OCI-LY3 (cell line): Measurements from ENCODE around the gene MON1B.

Experiments used
- H2AFZ ChIP-seq: fragments of 200-600, 300-600 bp; shearing (Covaris generic); 2 replicates; pipeline ENCODE4 v1.6.0; 2014; ENCODE audit warnings: antibody characterized with exemption, low read depth, low read length
- H3K27ac ChIP-seq: fragments of 200-600, 300-600 bp; sonication (generic); 2 replicates; pipeline ENCODE4 v1.5.1; 2014; ENCODE audit warnings: mild to moderate bottlenecking, low read length, moderate library complexity, mixed read lengths
- H3K27me3 ChIP-seq: fragments of 200-600, 300-600 bp; sonication (generic); 2 replicates; pipeline ENCODE4 v1.6.1; 2014; ENCODE audit warnings: low read depth, low read length, mixed read lengths
- H3K36me3 ChIP-seq: fragments of 200-600, 300-600 bp; sonication (generic); replicated peaks from 2 replicates; pipeline ENCODE3; 2014; ENCODE audit warnings: low read depth, low read length, mixed read lengths
- H3K4me1 ChIP-seq: fragments of 300-600, 200-600 bp; sonication (generic); 2 replicates; pipeline ENCODE4 v1.6.1; 2014; ENCODE audit warnings: low read length, mixed read lengths
- H3K4me2 ChIP-seq: fragments of 200-600, 300-600 bp; sonication (generic); 2 replicates; pipeline ENCODE4 v1.6.1; 2014; ENCODE audit warnings: low read length, mixed read lengths
- H3K4me3 ChIP-seq: fragments of 300-600, 200-600 bp; sonication (generic); 2 replicates; pipeline ENCODE4 v1.5.1; 2014; ENCODE audit warnings: antibody characterized with exemption, mild to moderate bottlenecking, low read length, moderate library complexity
- H3K79me2 ChIP-seq: fragments of 300-600, 200-600 bp; shearing (Covaris generic); 2 replicates; pipeline ENCODE4 v1.6.1; 2014; ENCODE audit warnings: mild to moderate bottlenecking, low read length, mixed read lengths
- H3K9ac ChIP-seq: fragments of 300-600, 200-600 bp; shearing (Covaris generic); 2 replicates; pipeline ENCODE4 v1.6.0; 2014; ENCODE audit warnings: mild to moderate bottlenecking, low read length, moderate library complexity
- H3K9me3 ChIP-seq: fragments of 200-600, 300-600 bp; shearing (Covaris generic); 2 replicates; pipeline ENCODE4 v1.6.1; 2014; ENCODE audit warnings: low read length, mixed read lengths; ENCODE audit not compliant: insufficient read depth
- H4K20me1 ChIP-seq: fragments of 200-600, 300-600 bp; sonication (generic); 2 replicates; pipeline ENCODE4 v1.6.1; 2016; ENCODE audit warnings: low read length, mixed read lengths; ENCODE audit not compliant: insufficient read depth
- EZH2phosphoT487 ChIP-seq: fragments of 200-600 bp; shearing (Covaris generic); IDR thresholded peaks from 2 replicates; pipeline ENCODE4 v1.6.1; 2018; ENCODE audit warnings: antibody characterized with exemption, mixed run types, low read depth
- TF ChIP-seq, protein P1 (sequence below): fragments of 200-600, 300-600 bp; sonication (generic); IDR thresholded peaks from 2 replicates; pipeline ENCODE4 v1.5.1; 2014; ENCODE audit warnings: antibody characterized with exemption, low read length, low read depth

Gene MON1B

DNA sequence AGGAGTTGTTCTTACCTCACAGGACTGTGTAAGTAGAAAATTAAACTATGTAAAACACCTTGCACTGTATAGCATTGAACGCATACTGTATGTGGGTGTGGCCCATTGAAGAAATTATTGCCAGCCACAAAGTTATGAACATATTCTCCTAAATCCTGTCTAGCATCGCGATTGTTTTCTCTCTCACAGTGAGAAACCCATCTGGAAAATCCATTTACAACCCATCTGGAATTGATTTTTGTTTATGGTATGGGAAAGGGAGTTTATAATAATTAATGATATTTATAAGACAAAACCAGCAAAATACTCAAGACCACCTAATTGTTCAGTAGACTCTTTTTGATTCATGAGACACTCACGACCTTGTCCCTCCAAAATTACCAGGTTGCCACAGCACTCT is 22.1 kb upstream of the MON1B start:
- H3K36me3 ChIP-seq, result no peaks in the 10 kb centered on the region
- H3K79me2 ChIP-seq, result no peaks in the 10 kb centered on the region
- H2AFZ ChIP-seq, result no peak overlapping the region

DNA sequence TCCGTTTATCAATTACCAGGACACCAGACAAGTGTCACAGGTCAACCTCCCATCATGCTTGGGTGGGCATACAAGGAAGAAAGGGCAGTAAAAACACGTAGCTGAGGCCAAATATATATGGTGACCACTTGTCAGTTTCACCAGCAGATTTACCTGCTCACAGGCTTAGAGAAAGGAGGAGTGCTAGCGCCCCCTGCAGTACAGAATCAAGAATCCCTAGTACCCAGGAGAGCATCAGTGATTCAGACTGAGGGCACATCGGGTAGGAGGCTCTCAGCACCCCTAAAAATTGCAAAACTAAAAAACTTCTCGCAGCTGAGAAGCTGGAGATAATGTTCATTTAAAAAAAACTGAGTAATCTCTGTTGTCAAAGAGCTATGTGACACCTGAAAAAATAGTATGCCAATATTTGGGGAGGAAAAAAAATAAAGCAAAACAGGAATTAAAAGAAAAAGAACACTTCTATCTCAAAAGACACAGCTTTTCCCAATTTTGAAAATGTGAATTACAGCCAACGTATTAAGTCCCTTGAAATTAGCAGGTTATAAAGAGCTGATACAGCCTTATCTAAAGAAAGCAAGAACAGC is 21.2 kb upstream of the MON1B start:
- Histone ChIP-seq H4K20me1 (0 out of 2 replicates have a peak, but pooled peaks cover 2% of the 10 kb centered on the region), H3K4me1 (no peaks in the 10 kb centered on the region), H2AFZ (no peak overlapping the region), H3K4me2 (no peak overlapping the region), H3K4me3 (no peak overlapping the region), H3K79me2 (no peaks in the 10 kb centered on the region), H3K27me3 (peaks cover 31% of the 10 kb centered on the region), H3K36me3 (no peaks in the 10 kb centered on the region), H3K9me3 (no peaks in the 10 kb centered on the region), H3K9ac (no peak overlapping the region), H3K27ac (no peak overlapping the region)
- TF ChIP-seq EZH2phosphoT487, result no peak
- TF ChIP-seq, protein P1, sequence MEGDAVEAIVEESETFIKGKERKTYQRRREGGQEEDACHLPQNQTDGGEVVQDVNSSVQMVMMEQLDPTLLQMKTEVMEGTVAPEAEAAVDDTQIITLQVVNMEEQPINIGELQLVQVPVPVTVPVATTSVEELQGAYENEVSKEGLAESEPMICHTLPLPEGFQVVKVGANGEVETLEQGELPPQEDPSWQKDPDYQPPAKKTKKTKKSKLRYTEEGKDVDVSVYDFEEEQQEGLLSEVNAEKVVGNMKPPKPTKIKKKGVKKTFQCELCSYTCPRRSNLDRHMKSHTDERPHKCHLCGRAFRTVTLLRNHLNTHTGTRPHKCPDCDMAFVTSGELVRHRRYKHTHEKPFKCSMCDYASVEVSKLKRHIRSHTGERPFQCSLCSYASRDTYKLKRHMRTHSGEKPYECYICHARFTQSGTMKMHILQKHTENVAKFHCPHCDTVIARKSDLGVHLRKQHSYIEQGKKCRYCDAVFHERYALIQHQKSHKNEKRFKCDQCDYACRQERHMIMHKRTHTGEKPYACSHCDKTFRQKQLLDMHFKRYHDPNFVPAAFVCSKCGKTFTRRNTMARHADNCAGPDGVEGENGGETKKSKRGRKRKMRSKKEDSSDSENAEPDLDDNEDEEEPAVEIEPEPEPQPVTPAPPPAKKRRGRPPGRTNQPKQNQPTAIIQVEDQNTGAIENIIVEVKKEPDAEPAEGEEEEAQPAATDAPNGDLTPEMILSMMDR, result peak; percentile 85

More for the DNA sequence above, 22.1 kb upstream of the MON1B start:
- Histone ChIP-seq H3K27me3 (peaks cover 31% of the 10 kb centered on the region), H3K4me1 (no peaks in the 10 kb centered on the region), H3K9ac (no peak overlapping the region), H3K27ac (no peak overlapping the region), H3K9me3 (no peaks in the 10 kb centered on the region), H4K20me1 (0 out of 2 replicates have a peak, but pooled peaks cover 2% of the 10 kb centered on the region), H3K4me3 (no peak overlapping the region), H3K4me2 (no peak overlapping the region)
- TF ChIP-seq, protein P1, result no peak

DNA sequence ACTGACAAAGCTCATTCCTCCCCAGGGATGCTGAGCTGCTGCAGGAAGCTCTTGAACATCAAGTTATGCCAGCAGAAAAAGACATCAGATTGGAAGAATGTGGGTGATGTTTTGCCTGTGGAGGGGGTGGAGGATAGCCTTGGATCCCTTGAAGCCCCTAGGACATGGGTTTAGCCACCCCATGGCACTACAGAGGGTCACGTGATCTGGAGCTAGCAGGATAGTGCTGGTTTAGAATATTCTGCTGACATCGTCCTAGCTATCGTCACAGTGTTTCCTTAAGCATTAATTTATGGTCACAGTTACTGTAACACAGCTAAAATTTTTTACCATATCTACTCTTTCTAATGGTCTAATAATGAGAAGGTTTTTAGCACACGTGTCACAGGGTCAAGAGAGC is 20.2 kb upstream of the MON1B start:
- Histone ChIP-seq H3K27ac (no peak overlapping the region), H3K4me2 (no peak overlapping the region)

DNA sequence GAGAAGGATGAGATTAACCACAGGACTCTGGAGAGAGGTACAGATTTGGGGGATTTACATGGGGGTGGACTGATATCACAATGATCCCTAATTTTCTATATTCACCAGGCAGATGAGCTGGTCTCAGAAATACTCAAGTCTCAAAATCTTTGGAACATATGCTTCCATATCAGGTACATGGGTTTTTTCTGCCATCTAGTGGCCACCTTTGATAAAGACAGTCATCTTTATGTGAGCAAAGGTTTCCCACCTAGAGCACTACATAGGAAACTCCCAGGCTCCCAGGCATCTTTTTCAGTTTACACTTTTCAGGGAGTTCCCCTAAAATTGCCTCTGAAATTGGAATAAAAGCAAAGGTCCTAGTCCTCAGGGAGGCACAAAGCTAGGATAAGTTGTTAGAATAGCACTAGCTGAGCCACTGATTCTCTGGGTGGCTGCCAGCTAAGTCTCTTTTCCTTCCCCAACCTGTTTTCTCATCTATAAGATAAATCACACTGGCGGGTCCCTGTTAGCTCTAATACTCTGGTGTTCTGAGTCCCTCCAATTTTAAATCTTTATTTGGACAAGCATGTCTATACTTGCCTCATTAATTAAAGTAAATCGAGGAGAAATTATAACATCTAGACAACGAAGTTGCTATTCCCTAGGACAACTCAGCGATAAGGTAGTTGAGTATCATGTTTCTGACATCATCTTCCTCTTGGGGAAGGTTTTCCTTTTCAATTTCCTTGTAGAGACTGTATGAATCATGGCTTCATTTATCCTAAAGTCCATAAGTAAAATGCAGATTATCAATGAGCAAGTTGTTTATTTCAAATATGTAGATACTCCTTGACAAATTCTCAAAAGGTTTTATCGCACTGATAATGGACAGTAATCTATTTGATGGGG is 19.0 kb upstream of the MON1B start:
- Histone ChIP-seq H3K79me2 (no peaks in the 10 kb centered on the region), H4K20me1 (0 out of 2 replicates have a peak, but pooled peaks cover 2% of the 10 kb centered on the region), H3K9ac (no peak overlapping the region), H2AFZ (no peak overlapping the region), H3K4me2 (no peak overlapping the region), H3K4me1 (no peaks in the 10 kb centered on the region), H3K27ac (no peak overlapping the region), H3K27me3 (peaks cover 32% of the 10 kb centered on the region), H3K9me3 (no peaks in the 10 kb centered on the region), H3K36me3 (no peaks in the 10 kb centered on the region), H3K4me3 (no peak overlapping the region)
- TF ChIP-seq, protein P1, result peak; percentile 84
- no peak for TF ChIP-seq EZH2phosphoT487

More for the DNA sequence above, 20.2 kb upstream of the MON1B start:
- H3K79me2 ChIP-seq, result no peaks in the 10 kb centered on the region
- no peaks in the 10 kb centered on the region for H3K4me1 ChIP-seq
- no peaks in the 10 kb centered on the region for H3K36me3 ChIP-seq
- no peak overlapping the region for H2AFZ ChIP-seq
- H3K9ac ChIP-seq, result no peak overlapping the region
- 0 out of 2 replicates have a peak, but pooled peaks cover 2% of the 10 kb centered on the region for H4K20me1 ChIP-seq
- H3K4me3 ChIP-seq, result no peak overlapping the region
- H3K27me3 ChIP-seq, result peaks cover 32% of the 10 kb centered on the region
- no peaks in the 10 kb centered on the region for H3K9me3 ChIP-seq
- TF ChIP-seq, protein P1, result no peak
- no peak for TF ChIP-seq EZH2phosphoT487
